ENCODE measurements around the gene OXNAD1. TPM values are rescaled to one million over a fixed set of nuclear protein-coding genes. Genes with fewer than 3 reads are reported as not detected.

Gene OXNAD1, protein sequence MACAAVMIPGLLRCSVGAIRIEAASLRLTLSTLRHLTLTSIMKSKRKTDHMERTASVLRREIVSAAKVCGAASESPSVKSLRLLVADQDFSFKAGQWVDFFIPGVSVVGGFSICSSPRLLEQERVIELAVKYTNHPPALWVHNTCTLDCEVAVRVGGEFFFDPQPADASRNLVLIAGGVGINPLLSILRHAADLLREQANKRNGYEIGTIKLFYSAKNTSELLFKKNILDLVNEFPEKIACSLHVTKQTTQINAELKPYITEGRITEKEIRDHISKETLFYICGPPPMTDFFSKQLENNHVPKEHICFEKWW
- total RNA-seq (2022; extraction: Qiagen RNA extraction; ENCODE audit: low read depth), result 6.5 to 11.0 TPM (median 8.3 TPM) in 5 replicates

DNA sequence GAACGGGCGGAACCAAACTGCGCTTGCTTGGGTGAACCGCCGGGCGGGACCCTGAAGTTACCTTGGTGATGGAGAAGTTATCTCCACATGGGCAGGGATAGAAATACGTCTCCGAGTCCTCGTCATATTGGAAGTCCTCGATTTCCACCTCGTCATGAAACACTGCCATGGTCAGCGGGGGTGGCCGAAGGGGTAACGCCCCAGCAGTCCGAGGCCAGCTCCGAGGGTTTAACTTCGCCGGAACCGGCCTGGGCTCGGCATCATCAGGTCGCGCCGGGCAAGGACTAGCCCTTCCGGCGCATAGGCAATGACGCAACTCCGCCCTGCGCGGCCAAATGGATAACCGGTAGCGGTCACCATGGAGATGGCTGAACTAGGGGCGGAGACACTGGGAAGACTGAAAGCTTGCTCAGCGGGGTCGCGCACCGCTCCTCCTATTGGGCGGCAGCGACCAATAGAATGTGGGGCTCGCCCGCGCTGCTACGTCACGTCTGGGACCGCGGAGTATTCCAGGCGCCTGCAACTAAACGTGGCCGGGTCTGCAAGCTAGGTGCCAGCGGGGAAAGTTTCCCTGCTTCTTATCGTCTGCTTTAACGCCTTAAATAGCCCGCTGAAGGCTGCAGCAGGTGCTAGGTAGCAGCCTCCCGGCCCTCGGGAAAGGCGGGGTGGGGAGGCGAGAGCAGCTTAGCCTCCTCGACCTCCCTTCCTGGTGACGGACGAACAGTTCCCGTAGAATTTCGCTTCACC lies at the start of gene OXNAD1, which contains the start of gene DPH3:
Gene OXNAD1 (plus strand): TSS at position 505 of the 747 bp plus-strand sequence. CDS start 5,741 bp downstream, outside the sequence.
Gene DPH3 (minus strand): TSS at position 236 of the 747 bp plus-strand sequence. CDS start 67 bp downstream, at position 169.

Other genes with a start within 250 kb of the OXNAD1 start
- 0.04 to 0.21 TPM (median 0.19 TPM) in 3 of 5 replicates, not detected in the others for gene GALNT15, start 90.5 kb upstream of the OXNAD1 start, total RNA-seq (2022; extraction: Qiagen RNA extraction; ENCODE audit: low read depth)
- 16.9 to 25.5 TPM (median 25.2 TPM) in 5 replicates for gene DPH3, start 269 bp upstream of the OXNAD1 start, total RNA-seq (2022; extraction: Qiagen RNA extraction; ENCODE audit: low read depth)
- 3.4 to 4.0 TPM (median 3.5 TPM) in 5 replicates for gene RFTN1, start 248.5 kb downstream of the OXNAD1 start, total RNA-seq (2022; extraction: Qiagen RNA extraction; ENCODE audit: low read depth)

Measured in A549 treated with ZK216348 at 1 μM for 4 hours (cell line).